ENCODE measurements around the gene EGF.

EGF gene

GRCh38 chr4:110042545-110043517 is 130.1 kb downstream of the EGF start:
- no peak for DNase-seq

GRCh38 chr4:110046588-110047049 is 133.9 kb downstream of the EGF start:
- no peak for DNase-seq

- DNase-seq, result no peak
These were observed 137.6 kb downstream of the EGF start for GRCh38 chr4:110049951-110050925.

GRCh38 chr4:110055158-110055768 is 142.6 kb downstream of the EGF start:
- no peak for DNase-seq

- no peak for DNase-seq
These were observed 146.0 kb downstream of the EGF start for GRCh38 chr4:110058677-110059076.

GRCh38 chr4:110059556-110060191 is 147.0 kb downstream of the EGF start:
- DNase-seq, result no peak

- no peak for DNase-seq
These were observed 148.4 kb downstream of the EGF start for GRCh38 chr4:110061076-110061475.
